SKM-1 treated with dmso at 0.1 percent for 144 hours (cell line): ENCODE data around the gene OTOS.

Source experiments
- DNase-seq: peaks from one replicate; lab custom pipeline; 2025; ENCODE audit not compliant: unreplicated experiment; lab: John Stamatoyannopoulos, UW

The OTOS gene

GRCh38 chr2:240140511-240140910 is at the start of gene OTOS:
TSS of gene OTOS (minus strand) at chr2:240140658. CDS start at chr2:240140326, 332 bp downstream.
- no peak for DNase-seq

GRCh38 chr2:240189686-240190085 is 49.2 kb upstream of the OTOS start:
- DNase-seq = no peak

- no peak for DNase-seq
These were observed 47.6 kb upstream of the OTOS start for GRCh38 chr2:240187989-240188590.

- DNase-seq = no peak
These were observed 45.8 kb upstream of the OTOS start for GRCh38 chr2:240186191-240186725.

- no peak for DNase-seq
These were observed 44.2 kb upstream of the OTOS start for GRCh38 chr2:240184656-240185055.

GRCh38 chr2:240183875-240184590 is 43.6 kb upstream of the OTOS start:
- DNase-seq = no peak

GRCh38 chr2:240183006-240183874 is 42.8 kb upstream of the OTOS start:
- DNase-seq = no peak

GRCh38 chr2:240182476-240182875 is 42.0 kb upstream of the OTOS start:
- DNase-seq = no peak

- no peak for DNase-seq
These were observed 41.5 kb upstream of the OTOS start for GRCh38 chr2:240182001-240182400.

- DNase-seq = no peak
These were observed 39.6 kb upstream of the OTOS start for GRCh38 chr2:240179941-240180666.

- DNase-seq = no peak
These were observed 38.8 kb upstream of the OTOS start for GRCh38 chr2:240179186-240179815.

- no peak for DNase-seq
These were observed 38.1 kb upstream of the OTOS start for GRCh38 chr2:240178564-240178963.

GRCh38 chr2:240174496-240174895 is 34.0 kb upstream of the OTOS start:
- DNase-seq = no peak

GRCh38 chr2:240172071-240172895 is 31.8 kb upstream of the OTOS start:
- DNase-seq = no peak

- no peak for DNase-seq
These were observed 30.4 kb upstream of the OTOS start for GRCh38 chr2:240170883-240171282.

GRCh38 chr2:240170354-240170735 is 29.9 kb upstream of the OTOS start:
- DNase-seq = no peak

GRCh38 chr2:240169486-240170353 is 29.3 kb upstream of the OTOS start:
- DNase-seq = no peak

GRCh38 chr2:240168546-240169361 is 28.3 kb upstream of the OTOS start:
- no peak for DNase-seq
